Measurements from ENCODE around the gene PDRG1.

The PDRG1 gene

DNA sequence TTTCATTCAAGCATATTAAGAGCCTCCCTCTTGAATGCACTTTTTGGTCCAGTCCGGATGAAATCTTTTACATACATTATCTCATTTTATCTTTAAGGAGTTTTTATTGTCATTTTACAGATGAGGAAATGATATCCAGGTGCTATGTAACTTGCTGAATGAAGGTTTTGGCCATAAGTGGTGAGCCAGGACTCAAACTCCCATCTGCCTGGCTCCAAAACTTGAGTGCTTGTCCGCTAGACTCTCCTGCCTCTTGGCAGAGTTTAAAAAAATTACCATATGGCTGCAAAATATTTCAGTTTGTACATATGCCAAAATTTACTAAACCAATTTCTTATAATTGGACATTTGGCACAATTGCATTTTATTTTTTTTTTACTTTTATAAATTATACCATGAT lies 12.2 kb downstream of the PDRG1 start:
- Mint-ChIP-seq H3K36me3 (ENCODE audit: low read depth) (peaks cover 6% of the 10 kb centered on the region), H3K4me1 (peaks cover 4% of the 10 kb centered on the region), H3K27me3 (ENCODE audit: low read depth) (no peaks in the 10 kb centered on the region), H3K27ac (no peak overlapping the region), H3K9me3 (no peaks in the 10 kb centered on the region), H3K4me3 (no peak overlapping the region)
- TF ChIP-seq, protein P1, sequence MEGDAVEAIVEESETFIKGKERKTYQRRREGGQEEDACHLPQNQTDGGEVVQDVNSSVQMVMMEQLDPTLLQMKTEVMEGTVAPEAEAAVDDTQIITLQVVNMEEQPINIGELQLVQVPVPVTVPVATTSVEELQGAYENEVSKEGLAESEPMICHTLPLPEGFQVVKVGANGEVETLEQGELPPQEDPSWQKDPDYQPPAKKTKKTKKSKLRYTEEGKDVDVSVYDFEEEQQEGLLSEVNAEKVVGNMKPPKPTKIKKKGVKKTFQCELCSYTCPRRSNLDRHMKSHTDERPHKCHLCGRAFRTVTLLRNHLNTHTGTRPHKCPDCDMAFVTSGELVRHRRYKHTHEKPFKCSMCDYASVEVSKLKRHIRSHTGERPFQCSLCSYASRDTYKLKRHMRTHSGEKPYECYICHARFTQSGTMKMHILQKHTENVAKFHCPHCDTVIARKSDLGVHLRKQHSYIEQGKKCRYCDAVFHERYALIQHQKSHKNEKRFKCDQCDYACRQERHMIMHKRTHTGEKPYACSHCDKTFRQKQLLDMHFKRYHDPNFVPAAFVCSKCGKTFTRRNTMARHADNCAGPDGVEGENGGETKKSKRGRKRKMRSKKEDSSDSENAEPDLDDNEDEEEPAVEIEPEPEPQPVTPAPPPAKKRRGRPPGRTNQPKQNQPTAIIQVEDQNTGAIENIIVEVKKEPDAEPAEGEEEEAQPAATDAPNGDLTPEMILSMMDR (IDR thresholded peaks at IDR 0.05; ENCODE audit: unreplicated experiment in 3 of 3): no peak

DNA sequence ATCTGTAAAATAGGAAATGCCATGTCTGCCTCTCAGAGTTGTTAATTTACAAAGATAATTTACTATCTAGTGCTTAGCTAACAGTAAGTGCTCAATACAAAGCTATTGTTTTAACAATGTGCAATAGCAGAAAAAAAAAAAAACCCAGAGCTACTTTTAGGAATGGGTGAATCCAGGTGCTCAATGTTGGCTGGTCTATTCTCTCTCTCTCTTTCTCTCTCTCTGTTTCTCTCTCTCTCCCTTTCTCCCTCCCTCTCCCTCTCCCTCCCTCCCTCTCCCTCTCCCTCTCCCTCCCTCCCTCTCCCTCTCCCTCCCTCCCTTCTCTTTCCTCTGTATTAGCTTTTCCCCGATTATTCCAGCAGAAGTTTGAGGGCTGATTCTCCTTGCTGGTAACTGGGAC lies 14.0 kb downstream of the PDRG1 start:
- H3K4me3 Mint-ChIP-seq: no peak overlapping the region
- no peaks in the 10 kb centered on the region for H3K9me3 Mint-ChIP-seq
- no peak overlapping the region for H3K27ac Mint-ChIP-seq
- TF ChIP-seq, protein P1 (IDR thresholded peaks at IDR 0.05; ENCODE audit: unreplicated experiment in 3 of 3): no peak
- no peaks in the 10 kb centered on the region for H3K27me3 Mint-ChIP-seq (ENCODE audit: low read depth)
- no peaks in the 10 kb centered on the region for H3K4me1 Mint-ChIP-seq
- H3K36me3 Mint-ChIP-seq (ENCODE audit: low read depth): peaks cover 4% of the 10 kb centered on the region

DNA sequence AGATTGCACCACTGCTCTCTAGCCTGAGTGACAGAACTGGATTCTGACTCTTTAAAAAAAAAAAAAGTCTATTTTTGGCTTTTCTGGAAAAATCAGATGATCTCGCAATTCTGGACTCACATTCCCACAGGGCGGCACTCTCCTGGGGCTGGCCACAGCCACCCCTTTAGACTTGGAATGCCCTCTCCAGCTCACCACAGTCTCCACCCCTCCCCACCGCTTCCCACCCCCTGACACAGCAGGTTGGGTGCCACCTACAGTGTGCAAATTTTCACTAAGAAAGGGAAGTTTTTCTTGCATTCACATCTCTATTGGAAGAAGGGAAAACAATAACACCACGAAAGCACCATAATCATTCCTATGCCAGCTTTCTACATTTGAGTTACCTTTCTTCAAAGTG lies 15.4 kb downstream of the PDRG1 start:
- H3K27ac Mint-ChIP-seq: no peak overlapping the region
- no peaks in the 10 kb centered on the region for H3K36me3 Mint-ChIP-seq (ENCODE audit: low read depth)
- no peaks in the 10 kb centered on the region for H3K9me3 Mint-ChIP-seq
- no peaks in the 10 kb centered on the region for H3K4me1 Mint-ChIP-seq
- peaks cover 1% of the 10 kb centered on the region for H3K27me3 Mint-ChIP-seq (ENCODE audit: low read depth)
- TF ChIP-seq, protein P1 (IDR thresholded peaks at IDR 0.05; ENCODE audit: unreplicated experiment in 3 of 3): no peak
- no peak overlapping the region for H3K4me3 Mint-ChIP-seq

DNA sequence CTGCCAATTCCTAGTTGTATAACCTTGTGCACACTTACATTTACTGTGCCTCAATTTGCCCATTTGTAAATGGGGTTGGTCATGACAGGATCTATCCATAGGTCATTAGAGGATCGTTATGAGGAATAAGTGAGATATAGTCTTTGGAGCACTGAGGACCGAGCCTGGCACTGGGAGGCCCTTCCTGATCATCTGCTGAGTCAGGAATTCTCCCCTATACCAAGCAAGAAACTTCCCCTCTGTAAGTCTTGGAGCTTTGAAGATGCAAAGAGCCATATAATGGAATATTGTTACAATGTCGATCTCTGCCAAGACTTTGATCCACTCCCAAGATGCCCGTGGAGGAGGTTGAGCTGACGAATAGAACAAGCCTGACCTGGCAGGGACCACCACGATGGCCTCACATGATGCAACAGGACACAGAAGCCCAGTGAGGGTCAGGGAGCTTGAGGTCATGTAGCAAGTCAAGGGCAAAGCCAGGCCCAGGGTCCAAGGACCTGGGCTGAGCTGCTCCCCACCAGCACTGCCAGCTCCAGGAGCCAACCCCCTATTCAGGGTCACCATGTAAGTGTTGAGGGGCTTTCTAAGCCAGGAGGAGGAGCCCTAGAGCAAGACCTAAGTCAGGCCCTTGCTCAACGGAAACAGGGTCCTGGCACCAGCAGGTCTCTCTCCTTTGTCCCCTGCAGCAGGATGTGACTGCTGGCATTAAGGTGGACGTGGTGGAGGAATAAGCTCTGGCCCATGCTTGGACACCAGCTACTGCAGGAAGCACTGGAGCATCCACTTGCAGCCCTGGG lies 16.7 kb downstream of the PDRG1 start:
- Mint-ChIP-seq H3K4me1 (peaks cover 4% of the 10 kb centered on the region), H3K27ac (no peak overlapping the region), H3K4me3 (no peak overlapping the region), H3K36me3 (ENCODE audit: low read depth) (no peaks in the 10 kb centered on the region), H3K9me3 (no peaks in the 10 kb centered on the region), H3K27me3 (ENCODE audit: low read depth) (peaks cover 6% of the 10 kb centered on the region)
- TF ChIP-seq, protein P1 (IDR thresholded peaks at IDR 0.05; ENCODE audit: unreplicated experiment in 3 of 3): no peak

DNA sequence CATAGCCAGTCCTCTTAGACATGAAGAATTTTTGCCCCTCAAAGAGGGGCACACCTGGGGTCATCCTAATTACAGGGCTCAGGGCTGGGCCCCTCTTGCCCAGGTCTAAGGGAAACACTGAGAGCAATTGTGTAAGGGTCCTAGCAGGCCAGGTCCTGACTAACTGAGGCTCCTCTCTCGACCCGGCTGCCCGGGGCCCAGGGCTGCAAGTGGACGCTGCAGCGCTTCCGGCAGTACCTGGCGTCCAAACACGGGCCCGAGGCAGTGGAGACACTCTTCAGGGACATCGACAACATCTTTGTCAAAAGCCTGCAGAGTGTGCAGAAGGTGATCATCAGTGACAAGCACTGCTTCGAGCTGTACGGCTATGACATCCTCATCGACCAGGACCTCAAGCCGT lies 17.4 kb downstream of the PDRG1 start:
- no peaks in the 10 kb centered on the region for H3K36me3 Mint-ChIP-seq (ENCODE audit: low read depth)
- H3K4me3 Mint-ChIP-seq: no peak overlapping the region
- no peaks in the 10 kb centered on the region for H3K9me3 Mint-ChIP-seq
- peaks cover 4% of the 10 kb centered on the region for H3K4me1 Mint-ChIP-seq
- peaks cover 6% of the 10 kb centered on the region for H3K27me3 Mint-ChIP-seq (ENCODE audit: low read depth)
- no peak overlapping the region for H3K27ac Mint-ChIP-seq
- TF ChIP-seq, protein P1 (IDR thresholded peaks at IDR 0.05; ENCODE audit: unreplicated experiment in 3 of 3): no peak

DNA sequence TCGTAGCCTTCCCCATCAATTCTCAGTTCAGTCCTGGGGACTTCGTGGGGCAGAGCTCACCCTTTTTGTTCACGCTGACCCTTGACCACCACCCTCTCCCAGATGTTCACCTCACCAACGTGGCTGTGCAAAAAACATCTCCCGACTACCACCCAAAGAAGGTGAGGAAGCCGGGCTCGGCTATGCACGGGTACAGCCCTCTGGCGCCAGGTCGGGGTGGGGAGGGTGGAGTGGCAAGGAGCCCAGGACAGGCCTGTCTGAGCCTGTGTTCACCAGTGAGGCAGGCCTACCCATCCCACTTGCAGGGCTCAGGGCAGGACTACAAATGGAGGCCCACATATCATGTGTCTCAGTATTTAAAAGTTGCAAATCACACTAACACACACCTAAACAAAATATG lies 18.1 kb downstream of the PDRG1 start:
- Mint-ChIP-seq H3K27me3 (ENCODE audit: low read depth) (peaks cover 9% of the 10 kb centered on the region), H3K36me3 (ENCODE audit: low read depth) (no peaks in the 10 kb centered on the region), H3K4me3 (no peak overlapping the region), H3K27ac (no peak overlapping the region), H3K9me3 (no peaks in the 10 kb centered on the region), H3K4me1 (peaks cover 4% of the 10 kb centered on the region)
- TF ChIP-seq, protein P1 (IDR thresholded peaks at IDR 0.05; ENCODE audit: unreplicated experiment in 3 of 3): no peak
